ENCODE data around the gene MSL3B.

- TF ChIP-seq POLR2A (IDR thresholded peaks at IDR 0.05; ENCODE audit: low read length): no peak
- TF ChIP-seq GATA1 (IDR thresholded peaks at IDR 0.05; ENCODE audit: low read depth, low read length): no peak
These were observed 32.7 kb downstream of the MSL3B start for GRCh38 chr2:233835230-233836186.
